Neural crest cell (in vitro differentiated cells): ENCODE measurements around the gene PANK1. TPM values are rescaled to one million over a fixed set of nuclear protein-coding genes. Genes with fewer than 3 reads are reported as not detected.

Experiments used
- DNase-seq: peaks from one replicate; pipeline ENCODE4 v3.0.0; 2021; ENCODE audit warnings: low read depth, mixed read lengths, low spot score
- H3K27ac Mint-ChIP-seq: one replicate; pipeline ENCODE4 v1.8.0; 2021; ENCODE audit warnings: mild to moderate bottlenecking, mixed read lengths; ENCODE audit not compliant: unreplicated experiment
- H3K27me3 Mint-ChIP-seq: 2 replicates; pipeline ENCODE4 v1.8.0; 2021; ENCODE audit warnings: low read depth, mild to moderate bottlenecking, mixed read lengths
- H3K36me3 Mint-ChIP-seq: 2 replicates; pipeline ENCODE4 v1.8.0; 2021; ENCODE audit warnings: low read depth, mild to moderate bottlenecking, mixed read lengths
- H3K4me1 Mint-ChIP-seq: 2 replicates; pipeline ENCODE4 v1.8.0; 2021; ENCODE audit warnings: mixed read lengths
- H3K4me3 Mint-ChIP-seq: one replicate; pipeline ENCODE4 v1.8.0; 2021; ENCODE audit warnings: mild to moderate bottlenecking, mixed read lengths
- H3K9me3 Mint-ChIP-seq: 2 replicates; pipeline ENCODE4 v1.8.0; 2021; ENCODE audit warnings: mixed read lengths
- CTCF ChIP-seq: fragments of 200-600 bp; sonication (generic); conservative IDR thresholded peaks from 2 replicates; pipeline ENCODE4 v1.5.0; 2021; ENCODE audit warnings: antibody characterized with exemption, mild to moderate bottlenecking
- total RNA-seq: library from RNA; stranded (reverse); gene quantifications from 2 replicates; pipeline ENCODE4 v1.2.1, GENCODE V29; 2021

Gene PANK1
- total RNA-seq, 1 donor from 2014 or later, result 46.9 TPM

- Mint-ChIP-seq H3K9me3 (no peaks in the 10 kb centered on the region), H3K27me3 (no peaks in the 10 kb centered on the region), H3K36me3 (peaks cover 12% of the 10 kb centered on the region), H3K27ac (no peak overlapping the region), H3K4me1 (peaks cover 23% of the 10 kb centered on the region), H3K4me3 (no peak overlapping the region)
- DNase-seq, result no peak
- no peak for TF ChIP-seq CTCF
Observed at GRCh38 chr10:89632824-89633223, 12.2 kb downstream of the PANK1 start.

- Mint-ChIP-seq H3K27ac (no peak overlapping the region), H3K36me3 (peaks cover 8% of the 10 kb centered on the region), H3K4me3 (no peak overlapping the region), H3K27me3 (no peaks in the 10 kb centered on the region), H3K9me3 (peaks cover 3% of the 10 kb centered on the region), H3K4me1 (peaks cover 27% of the 10 kb centered on the region)
- TF ChIP-seq CTCF, result no peak
- DNase-seq, result no peak
Observed at GRCh38 chr10:89627830-89628229, 17.2 kb downstream of the PANK1 start.

GRCh38 chr10:89625041-89625765 lies 19.8 kb downstream of the PANK1 start:
- Mint-ChIP-seq H3K27me3 (no peaks in the 10 kb centered on the region), H3K36me3 (peaks cover 22% of the 10 kb centered on the region), H3K4me3 (no peak overlapping the region), H3K27ac (no peak overlapping the region), H3K4me1 (peaks cover 27% of the 10 kb centered on the region), H3K9me3 (peaks cover 6% of the 10 kb centered on the region)
- TF ChIP-seq CTCF, result no peak
- no peak for DNase-seq

- peaks cover 11% of the 10 kb centered on the region for H3K9me3 Mint-ChIP-seq
- TF ChIP-seq CTCF, result no peak
- H3K27ac Mint-ChIP-seq, result no peak overlapping the region
- no peak overlapping the region for H3K4me3 Mint-ChIP-seq
- no peaks in the 10 kb centered on the region for H3K27me3 Mint-ChIP-seq
- peaks cover 28% of the 10 kb centered on the region for H3K36me3 Mint-ChIP-seq
- DNase-seq, result no peak
- H3K4me1 Mint-ChIP-seq, result peaks cover 19% of the 10 kb centered on the region
Observed at GRCh38 chr10:89624020-89624419, 21.0 kb downstream of the PANK1 start.

GRCh38 chr10:89622151-89622550 lies 22.9 kb downstream of the PANK1 start:
- no peak for DNase-seq
- Mint-ChIP-seq H3K9me3 (peaks cover 11% of the 10 kb centered on the region), H3K27ac (no peak overlapping the region), H3K4me1 (peaks cover 21% of the 10 kb centered on the region), H3K4me3 (no peak overlapping the region), H3K36me3 (peaks cover 36% of the 10 kb centered on the region), H3K27me3 (no peaks in the 10 kb centered on the region)
- no peak for TF ChIP-seq CTCF
